GM18873 (cell line): Measurements from ENCODE around the gene CEMIP.

ENCODE experiments used
- ATAC-seq: cut with Tn5 transposase; IDR thresholded peaks from one replicate; pipeline ENCODE4 v1.9.1; 2021; ENCODE audit warnings: mild to moderate bottlenecking, moderate library complexity, moderate number of reproducible peaks; ENCODE audit not compliant: unreplicated experiment, low FRiP score

Gene CEMIP

GRCh38 chr15:80778964-80779657, at the start of gene CEMIP:
Gene CEMIP, plus strand, starts transcription at chr15:80779370. Its CDS starts 94,510 bp downstream, at chr15:80873880.
- ATAC-seq: no peak

DNA sequence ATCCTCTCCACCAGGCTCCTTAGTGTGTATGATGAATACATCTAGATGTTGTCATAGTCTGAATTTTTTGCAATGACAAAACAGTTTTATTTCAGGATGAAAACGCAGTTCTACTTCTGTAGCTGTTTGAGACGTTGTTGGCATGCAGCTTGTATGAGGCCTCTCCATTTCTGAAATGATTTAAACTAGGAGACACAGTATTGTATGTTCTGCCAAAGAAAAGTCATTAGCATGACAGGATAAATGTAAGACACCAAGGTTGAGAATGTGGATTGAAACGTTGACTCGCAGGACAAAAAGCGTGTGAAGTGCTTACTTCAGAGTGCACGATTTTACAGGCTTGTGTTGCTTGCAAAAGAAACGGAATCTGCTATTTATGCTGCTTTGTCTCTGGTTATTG, 48.8 kb upstream of the CEMIP start:
- no peak for ATAC-seq

DNA sequence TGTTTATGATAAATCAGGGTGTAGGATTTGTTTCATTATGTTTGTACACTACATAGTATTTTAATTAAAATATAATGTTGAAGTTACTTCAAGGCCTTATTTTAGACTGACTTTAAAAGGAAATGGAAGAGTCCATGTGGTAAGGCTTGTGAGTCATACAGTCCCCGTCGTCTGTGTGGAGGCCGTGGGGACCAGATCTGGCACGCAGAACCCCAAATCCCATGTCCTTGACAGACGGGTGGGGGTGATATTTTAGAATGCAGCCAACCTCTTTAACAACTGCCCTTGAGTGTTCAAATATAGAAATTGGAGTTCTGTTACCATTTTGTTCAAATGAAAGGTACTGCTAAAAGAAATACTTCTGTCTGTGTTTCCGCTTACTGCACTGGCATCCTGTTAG, 48.2 kb upstream of the CEMIP start:
- ATAC-seq: no peak

- ATAC-seq: no peak
Observed at GRCh38 chr15:80732167-80732566, 47.0 kb upstream of the CEMIP start.

GRCh38 chr15:80732818-80733217, 46.4 kb upstream of the CEMIP start:
- ATAC-seq: no peak

GRCh38 chr15:80733460-80733859, 45.7 kb upstream of the CEMIP start:
- ATAC-seq: no peak

DNA sequence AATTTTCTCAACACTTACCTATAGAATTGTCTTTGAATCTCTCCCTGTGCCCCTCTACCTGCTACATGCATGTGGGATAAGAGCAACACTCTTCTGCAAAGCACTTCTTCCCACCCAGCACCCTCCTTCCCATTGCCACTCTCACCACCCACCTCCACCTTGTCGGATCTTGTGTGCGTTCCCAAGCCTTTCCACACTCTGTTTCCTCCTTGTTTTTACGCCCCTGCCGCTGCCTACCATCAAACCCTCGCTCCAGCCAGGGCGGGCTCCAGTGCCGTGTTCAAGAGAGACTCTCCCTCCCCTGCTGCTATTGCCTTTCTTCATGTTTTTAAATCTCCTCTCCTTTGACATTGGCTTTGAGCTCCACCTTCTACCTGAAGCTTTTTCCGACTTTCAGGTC, 43.8 kb upstream of the CEMIP start:
- ATAC-seq: no peak

DNA sequence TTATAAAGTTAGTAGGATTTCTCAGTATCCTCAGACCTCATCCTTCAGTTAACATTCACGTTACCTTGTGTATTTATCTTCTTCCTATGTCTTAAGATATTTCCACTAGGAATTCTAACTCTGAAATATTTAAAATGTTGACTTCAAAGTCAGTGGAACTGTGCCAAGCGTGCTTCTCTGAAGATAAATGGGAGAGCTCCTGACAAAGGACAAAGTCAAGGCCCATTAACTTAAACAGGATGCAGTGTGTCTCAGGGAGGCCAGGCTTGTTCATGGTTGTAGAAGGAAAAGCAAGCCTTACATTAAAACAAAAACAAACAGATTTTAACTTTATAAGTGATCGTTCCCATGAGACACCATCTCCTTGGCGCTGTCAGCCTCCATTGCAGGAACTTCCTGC, 42.6 kb upstream of the CEMIP start:
- no peak for ATAC-seq

DNA sequence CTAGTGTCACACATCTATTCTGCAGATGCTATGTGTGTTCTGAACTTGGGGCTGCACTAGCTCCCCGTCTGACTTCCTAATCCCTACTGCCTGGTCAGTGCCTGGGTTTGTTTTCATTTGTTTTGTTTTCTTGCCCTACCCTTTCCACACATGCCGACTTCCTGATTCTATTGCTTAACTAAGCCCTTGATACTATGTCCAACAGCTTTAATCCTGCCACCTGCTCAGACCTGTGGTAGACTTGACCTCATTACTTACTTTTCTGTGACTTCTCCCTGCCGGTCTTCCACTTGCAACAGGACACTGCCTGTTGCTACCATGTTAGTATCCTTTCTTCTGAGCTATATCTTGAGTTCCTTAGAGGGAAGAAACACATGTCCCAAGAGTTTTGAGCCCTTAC, 39.3 kb upstream of the CEMIP start:
- no peak for ATAC-seq

DNA sequence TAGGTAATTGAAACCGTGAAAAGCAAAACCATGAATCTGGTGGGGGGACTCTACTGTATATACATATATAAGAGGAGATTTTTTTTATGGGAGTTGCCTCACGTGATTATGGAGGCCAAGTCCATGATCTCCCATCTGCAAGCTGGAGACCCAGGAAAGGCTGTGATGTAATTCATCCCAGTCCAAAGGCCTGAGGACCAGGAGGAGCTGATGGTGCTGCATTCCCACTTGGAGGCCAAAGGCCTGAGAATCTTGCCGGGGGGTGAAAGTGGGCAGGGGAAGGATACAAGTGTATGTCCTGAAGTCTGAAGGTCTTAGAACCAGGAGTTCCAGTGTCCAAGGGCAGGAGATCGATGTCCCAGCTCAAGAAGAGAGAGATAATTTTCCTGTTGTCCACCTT, 37.1 kb upstream of the CEMIP start:
- ATAC-seq: no peak

DNA sequence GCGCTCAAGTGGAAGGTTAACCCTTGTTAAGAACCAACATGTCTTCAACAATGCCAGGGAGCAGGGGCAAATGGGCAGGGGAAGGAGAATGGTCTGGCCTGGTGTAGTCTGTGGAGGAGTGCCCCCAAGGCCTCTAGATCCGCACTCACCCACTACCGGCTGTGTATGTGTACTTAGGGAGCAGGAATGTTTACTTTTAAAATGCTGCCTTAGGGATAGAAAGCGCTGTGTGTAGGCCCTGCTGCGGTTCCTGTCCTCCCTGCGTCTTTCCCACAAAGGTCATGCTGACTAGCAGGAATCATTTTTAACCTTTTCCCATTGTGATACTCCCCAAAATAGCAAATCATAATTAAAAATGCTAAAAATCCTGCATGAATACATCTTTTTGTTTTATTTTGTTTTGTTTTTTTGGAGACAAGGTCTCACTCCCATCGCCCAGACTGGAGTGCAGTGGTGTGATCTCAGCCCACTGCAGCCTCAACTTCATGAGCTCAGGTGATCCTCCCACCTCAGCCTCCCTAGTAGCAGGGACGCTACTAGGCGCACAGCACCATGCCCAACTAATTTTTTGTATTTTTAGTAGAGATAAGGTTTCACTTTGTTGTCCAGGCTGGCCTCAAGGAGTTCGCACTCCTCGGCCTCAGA, 35.9 kb upstream of the CEMIP start:
- ATAC-seq: no peak

DNA sequence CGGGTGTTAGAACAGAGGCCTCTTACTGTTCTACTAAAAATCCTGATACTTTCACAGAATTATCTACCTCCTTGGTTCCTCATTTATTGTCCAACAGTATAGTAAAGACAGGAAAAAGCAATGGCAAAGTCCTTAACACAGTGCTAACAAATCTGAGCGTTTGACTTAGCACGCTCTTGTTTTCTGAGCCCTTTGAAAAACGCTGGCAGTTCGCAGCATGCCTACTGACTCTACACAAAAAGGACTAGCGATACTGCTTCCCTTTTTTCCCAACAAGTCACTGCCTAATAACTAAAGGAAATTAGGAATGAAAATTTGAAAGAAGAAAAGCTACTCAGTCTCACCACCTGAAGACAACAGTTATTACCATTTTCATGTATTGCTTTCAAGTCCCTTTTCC, 34.8 kb upstream of the CEMIP start:
- no peak for ATAC-seq

- ATAC-seq: no peak
Observed at GRCh38 chr15:80744826-80745225, 34.3 kb upstream of the CEMIP start.

GRCh38 chr15:80745888-80746287, 33.3 kb upstream of the CEMIP start:
- no peak for ATAC-seq

GRCh38 chr15:80747317-80748053, 31.7 kb upstream of the CEMIP start:
- no peak for ATAC-seq

- no peak for ATAC-seq
Observed at GRCh38 chr15:80749589-80749988, 29.6 kb upstream of the CEMIP start.

GRCh38 chr15:80750575-80750974, 28.6 kb upstream of the CEMIP start:
- ATAC-seq: no peak

GRCh38 chr15:80752204-80752603, 27.0 kb upstream of the CEMIP start:
- ATAC-seq: no peak

- no peak for ATAC-seq
Observed at GRCh38 chr15:80753161-80753560, 26.0 kb upstream of the CEMIP start.

DNA sequence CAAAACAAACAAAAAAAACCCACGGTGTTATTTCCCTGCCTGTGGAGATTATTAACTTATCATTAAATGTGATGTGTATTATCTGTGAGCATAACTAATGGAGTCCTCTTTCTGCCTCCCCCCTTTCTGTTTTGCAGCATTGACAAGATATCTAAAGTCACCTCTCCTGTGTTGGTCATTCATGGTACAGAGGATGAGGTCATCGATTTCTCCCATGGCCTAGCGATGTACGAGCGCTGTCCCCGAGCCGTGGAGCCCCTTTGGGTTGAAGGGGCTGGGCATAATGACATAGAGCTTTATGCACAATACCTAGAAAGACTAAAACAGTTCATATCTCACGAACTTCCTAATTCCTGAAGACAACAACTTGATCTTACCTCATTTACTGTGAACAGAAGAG, 25.2 kb upstream of the CEMIP start:
- no peak for ATAC-seq

DNA sequence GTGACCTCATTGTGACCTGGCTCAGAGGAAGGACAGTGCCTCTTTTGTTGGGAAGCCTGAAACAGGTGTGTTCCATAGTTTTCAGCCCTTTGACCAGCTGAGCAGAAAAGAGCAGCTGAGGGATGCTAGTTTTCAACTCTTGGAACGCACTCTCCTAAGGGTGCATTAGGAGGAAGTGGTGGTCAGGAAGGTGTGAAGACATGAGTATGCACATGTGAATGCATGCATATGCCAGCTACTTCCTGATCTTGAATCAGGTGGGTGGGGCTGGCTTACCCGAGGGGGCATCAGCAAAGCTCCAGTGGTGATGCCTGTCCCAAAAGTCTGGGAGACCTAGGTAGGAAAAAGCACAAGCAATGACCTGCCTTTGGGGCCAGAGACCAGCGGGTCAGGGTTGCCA, 23.3 kb upstream of the CEMIP start:
- ATAC-seq: no peak
